AG08396 (cell line): Measurements from ENCODE around the gene SEMA3A.

Source experiments
- DNase-seq: peaks from one replicate; pipeline ENCODE4 v3.0.0; 2012; ENCODE audit warnings: low spot score, mixed read lengths

The SEMA3A gene

GRCh38 chr7:83921941-83922607 is 272.5 kb downstream of the SEMA3A start:
- peak; percentile 35 for DNase-seq

- no peak for DNase-seq
Measured at GRCh38 chr7:83921271-83921940, 273.2 kb downstream of the SEMA3A start.

GRCh38 chr7:83918142-83918541 is 276.4 kb downstream of the SEMA3A start:
- no peak for DNase-seq

DNA sequence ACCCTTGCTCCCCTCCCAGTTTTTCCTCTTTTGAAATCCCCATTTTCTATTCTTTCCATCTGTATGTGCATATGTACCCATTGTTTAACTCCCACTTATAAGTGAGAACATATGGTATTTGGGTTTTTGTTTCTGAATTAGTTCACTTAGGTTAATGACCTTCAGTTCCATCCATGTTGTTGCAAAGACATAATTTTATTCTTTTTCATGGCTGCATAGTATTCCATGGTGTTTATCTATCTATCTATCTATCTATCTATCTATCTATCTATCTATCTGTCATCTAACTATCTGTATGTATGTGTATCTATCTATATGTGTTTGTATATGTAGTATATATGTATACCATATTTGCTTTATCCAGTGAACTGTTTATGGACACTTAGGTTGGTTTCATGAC is 281.4 kb downstream of the SEMA3A start:
- no peak for DNase-seq

DNA sequence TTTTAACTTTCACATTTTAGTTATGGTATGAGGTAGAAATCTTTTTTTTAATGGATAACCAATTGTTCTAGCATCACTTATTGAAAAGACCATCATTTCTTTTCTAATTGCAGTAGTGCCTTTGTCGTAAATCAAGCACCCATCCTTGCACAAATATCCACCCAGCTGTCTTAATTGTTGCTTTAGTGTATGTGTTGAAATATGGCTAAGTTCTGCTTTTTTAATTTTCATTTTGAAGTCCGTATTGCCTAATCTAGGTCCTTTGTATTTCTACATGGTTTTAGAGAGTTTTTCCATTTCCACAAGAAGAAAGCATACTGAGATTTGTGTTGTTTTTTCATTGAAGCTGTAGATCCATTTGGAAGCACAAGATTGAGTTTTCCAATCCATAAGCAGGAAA is 286.1 kb downstream of the SEMA3A start:
- no peak for DNase-seq
